HL-60/S4 treated with phorbol 12-myristate 13-acetate at 8.2 ng/mL for 4 days and 3 days (cell line): ENCODE results near the gene MTHFS.

Source experiments
- in situ Hi-C: fragments of 300-500 bp; cut with MboI; formaldehyde crosslinking; loops from 2 replicates; pipeline ENCODE4 v1.15.0; 2022; ENCODE audit warnings: low sequenced_read_pairs

MTHFS gene

DNA sequence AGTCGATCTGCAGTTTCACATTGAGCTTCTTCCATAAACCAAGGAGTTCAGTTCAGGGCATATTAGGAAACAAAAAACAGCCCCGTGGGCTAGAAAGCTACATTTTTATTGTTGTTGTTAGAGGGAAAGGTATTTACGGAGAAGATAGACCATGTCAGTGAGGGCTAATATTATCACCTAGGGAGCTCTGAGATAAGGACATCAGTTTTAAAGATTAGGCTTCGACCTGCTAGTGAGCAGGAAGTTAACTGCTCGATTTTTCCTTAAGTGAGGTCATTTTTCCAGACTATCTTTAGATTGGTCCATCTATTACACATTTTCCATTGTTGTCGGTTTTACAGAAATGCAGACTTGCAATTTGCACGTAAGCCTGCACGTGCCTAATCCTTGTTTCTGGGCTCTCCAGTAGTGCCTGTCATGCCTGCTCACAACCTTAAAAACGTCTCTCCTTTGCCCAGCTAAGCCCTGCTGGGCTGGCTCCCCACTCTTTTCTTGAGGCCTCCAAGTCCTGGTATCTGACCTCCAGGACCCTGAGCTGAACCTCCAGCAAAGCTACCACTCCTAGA is 72.6 kb downstream of the MTHFS start:
- in situ Hi-C loops = no loop called here

DNA sequence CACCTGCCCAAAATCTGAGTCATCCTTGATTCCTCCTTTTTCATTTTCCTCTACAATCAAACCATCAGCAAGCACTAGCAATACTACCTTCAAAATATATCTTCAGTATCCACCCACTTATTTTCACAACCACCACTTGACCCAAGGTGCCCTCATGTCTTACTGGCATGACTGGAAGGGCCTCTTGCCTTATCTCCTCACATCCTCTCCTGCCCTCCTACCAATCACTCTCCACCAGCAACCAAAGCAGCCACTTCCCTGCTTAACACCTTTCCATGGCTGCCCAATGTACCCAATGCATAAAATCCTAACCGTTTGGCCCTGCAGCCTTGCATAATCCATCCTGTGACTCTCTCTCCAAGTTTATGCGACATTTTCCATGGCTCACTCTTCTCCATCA is 76.0 kb downstream of the MTHFS start:
- in situ Hi-C loops = no loop called here

DNA sequence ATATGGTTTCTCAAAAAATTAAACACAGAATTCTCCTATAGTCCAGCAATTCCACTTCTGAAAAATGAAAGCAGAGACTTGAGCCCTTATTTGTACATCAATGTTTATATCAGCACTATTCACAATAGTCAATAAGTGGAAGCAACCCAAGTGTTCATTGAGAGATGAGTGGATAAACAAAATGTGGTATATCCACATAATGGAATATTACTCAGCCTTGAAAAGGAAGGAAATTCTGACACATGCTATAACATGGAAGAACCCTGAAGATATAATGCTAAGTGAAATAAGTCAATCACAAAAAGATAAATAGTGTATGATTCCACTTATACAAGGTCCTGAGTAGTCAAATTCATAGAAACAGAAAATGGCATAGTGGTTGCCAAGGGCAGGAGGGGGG is 76.6 kb downstream of the MTHFS start:
- in situ Hi-C loops = no loop called here

DNA sequence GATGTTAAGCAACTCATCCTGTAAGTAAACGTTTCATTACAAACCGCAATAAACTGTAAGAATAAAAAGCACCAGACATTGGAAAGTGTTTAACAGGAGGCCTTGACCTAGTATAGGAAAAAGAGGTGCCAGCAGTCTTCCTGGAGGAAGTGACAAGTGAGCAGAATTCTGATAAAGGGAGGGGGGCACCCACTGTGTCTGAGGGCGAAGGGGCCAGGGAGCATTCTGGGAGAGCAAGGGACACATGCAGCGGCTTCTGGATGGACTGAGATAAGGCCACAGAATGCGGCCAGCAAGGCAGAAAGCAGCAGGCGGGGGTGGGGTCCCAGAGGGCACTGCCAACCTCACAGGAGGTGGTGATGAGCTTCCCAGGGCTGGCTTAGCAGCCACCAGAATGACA is 80.2 kb downstream of the MTHFS start:
- in situ Hi-C loops = no loop called here

DNA sequence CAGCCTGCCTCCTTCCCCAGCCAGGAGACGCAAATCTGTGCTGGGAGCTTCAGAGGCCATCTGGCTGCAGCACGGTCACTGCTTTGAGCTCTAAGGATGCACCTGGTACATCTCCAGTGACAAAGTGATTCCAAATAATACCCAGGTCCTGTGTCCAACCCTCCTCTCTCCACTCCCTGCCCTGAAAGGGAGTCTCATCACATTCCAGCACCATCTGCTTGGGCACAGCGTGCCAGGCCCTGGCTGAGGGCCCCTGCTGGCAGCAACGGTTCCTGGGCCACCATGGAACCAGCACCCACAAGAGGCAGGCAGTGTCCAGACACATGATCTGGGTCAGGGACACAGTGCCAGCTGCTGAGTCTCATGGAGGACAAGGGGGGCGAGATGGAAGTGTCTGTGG is 81.3 kb downstream of the MTHFS start:
- in situ Hi-C loops = no loop called here

DNA sequence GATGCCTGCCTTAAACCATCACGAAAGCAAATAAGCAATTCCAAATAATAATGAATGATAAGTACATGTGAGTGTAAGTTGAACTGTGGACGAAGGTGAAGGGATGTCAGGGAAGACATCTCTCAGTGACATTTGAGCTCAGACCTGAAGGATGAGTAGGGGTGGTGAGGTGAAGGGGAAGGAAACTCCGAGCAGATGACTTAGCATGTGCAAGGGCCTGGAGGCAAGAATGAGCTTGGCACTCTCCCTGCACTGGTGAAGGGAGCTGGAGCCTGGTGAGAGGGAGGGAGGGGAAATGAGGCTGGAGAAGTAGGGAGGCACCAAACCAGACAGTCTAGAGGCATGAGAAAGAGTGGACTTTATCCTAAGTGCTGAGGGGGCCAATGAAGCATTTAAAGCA is 84.3 kb downstream of the MTHFS start:
- in situ Hi-C loops = no loop called here

DNA sequence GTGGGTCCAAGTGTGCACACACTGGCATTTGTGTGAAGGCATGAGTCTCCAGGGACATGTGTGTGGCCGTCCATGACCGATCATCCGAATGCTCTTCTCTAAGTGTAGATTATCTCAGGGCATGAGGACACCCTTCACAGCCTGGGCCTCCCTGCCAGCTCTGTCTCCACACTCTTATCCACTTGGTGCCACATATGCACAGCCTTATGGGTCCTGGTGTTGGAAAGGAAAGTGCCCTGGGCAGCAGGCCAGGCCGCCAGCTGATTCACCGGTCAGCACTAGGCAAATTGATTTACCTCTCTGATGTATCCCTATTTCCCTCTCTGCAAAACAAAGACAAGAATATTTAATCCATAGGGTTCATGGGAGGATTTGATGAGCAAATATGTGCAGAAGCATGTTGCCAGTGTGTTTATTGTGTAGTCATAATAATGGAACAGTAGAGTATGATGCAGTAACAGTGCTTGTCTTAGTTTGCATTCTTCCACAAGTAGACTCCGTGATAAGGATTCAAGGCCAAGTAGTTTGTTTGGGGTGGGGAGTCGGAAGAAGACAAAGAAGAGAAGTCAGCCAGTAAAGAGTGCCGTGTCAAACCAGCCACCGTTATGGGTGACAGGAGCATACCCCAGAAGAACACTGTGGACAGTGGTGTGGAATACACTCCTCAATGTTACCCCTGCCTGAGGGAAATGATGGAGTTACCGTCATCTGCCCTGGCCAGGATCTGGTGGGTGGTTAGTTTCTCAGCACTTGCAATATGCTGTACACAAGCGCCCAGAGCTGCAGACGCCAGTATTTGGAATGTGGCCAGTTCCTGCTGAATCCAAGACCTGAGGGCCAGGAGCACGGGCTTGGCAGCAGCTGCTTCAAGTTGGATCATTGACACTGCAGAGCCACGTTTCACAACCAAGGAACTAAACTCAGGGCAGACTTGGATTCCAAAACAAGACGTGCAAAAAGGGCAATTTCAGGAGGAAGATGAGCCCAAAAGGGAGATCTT is 85.1 kb downstream of the MTHFS start:
- in situ Hi-C loops = no loop called here

DNA sequence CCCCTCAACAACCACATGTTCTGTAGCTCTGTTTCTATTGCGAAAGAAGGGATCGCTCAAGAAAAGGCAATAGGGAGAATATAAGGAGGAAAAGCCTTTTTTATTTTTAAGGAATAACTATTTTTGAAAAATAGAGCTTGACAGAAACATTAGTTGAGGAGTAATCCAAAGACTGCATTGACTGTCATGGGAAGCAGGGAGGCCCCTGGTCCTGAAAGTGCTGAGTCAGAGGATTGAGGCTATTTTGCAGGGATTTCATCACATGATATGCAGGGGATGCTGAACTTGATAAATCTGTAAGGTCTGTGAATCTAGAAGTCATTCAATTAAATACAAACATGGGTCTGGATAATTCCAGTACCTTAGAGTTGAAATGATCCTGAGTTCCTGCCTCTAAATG is 92.0 kb downstream of the MTHFS start:
- in situ Hi-C loops = no loop called here

DNA sequence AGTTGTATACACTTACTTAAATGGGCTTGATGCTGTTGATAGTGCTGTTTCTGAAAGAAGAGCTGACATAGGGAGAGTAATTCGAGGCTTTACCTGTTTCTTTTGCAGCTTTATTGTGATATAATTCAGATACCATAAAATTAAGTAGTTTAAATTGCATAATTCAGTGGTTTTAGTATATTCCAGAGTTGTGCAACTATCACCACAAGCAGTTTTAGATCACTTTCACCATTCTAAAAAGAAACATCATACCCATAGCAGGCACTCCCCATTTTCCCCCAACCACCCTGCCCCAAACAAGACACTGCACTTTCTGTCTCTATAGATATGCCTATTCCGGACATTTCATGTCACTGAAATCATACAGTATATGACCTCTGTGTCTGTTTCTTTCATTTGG is 98.5 kb downstream of the MTHFS start:
- in situ Hi-C loops = no loop called here
